ENCODE measurements around the gene LCN15. TPM values are rescaled to one million over a fixed set of nuclear protein-coding genes. Genes with fewer than 3 reads are reported as not detected.

The LCN15 gene
- total and polyA plus RNA-seq, 2 of the 13 experiments (the other 11 are each of a cell fraction or from before 2014, with no cell fraction given) = 1.3 to 53.7 TPM

- TF ChIP-seq, protein P1, sequence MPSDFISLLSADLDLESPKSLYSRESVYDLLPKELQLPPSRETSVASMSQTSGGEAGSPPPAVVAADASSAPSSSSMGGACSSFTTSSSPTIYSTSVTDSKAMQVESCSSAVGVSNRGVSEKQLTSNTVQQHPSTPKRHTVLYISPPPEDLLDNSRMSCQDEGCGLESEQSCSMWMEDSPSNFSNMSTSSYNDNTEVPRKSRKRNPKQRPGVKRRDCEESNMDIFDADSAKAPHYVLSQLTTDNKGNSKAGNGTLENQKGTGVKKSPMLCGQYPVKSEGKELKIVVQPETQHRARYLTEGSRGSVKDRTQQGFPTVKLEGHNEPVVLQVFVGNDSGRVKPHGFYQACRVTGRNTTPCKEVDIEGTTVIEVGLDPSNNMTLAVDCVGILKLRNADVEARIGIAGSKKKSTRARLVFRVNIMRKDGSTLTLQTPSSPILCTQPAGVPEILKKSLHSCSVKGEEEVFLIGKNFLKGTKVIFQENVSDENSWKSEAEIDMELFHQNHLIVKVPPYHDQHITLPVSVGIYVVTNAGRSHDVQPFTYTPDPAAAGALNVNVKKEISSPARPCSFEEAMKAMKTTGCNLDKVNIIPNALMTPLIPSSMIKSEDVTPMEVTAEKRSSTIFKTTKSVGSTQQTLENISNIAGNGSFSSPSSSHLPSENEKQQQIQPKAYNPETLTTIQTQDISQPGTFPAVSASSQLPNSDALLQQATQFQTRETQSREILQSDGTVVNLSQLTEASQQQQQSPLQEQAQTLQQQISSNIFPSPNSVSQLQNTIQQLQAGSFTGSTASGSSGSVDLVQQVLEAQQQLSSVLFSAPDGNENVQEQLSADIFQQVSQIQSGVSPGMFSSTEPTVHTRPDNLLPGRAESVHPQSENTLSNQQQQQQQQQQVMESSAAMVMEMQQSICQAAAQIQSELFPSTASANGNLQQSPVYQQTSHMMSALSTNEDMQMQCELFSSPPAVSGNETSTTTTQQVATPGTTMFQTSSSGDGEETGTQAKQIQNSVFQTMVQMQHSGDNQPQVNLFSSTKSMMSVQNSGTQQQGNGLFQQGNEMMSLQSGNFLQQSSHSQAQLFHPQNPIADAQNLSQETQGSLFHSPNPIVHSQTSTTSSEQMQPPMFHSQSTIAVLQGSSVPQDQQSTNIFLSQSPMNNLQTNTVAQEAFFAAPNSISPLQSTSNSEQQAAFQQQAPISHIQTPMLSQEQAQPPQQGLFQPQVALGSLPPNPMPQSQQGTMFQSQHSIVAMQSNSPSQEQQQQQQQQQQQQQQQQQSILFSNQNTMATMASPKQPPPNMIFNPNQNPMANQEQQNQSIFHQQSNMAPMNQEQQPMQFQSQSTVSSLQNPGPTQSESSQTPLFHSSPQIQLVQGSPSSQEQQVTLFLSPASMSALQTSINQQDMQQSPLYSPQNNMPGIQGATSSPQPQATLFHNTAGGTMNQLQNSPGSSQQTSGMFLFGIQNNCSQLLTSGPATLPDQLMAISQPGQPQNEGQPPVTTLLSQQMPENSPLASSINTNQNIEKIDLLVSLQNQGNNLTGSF (CRISPR knock-in tag; IDR thresholded peaks at IDR 0.05) = no peak
- TF ChIP-seq, protein P2, sequence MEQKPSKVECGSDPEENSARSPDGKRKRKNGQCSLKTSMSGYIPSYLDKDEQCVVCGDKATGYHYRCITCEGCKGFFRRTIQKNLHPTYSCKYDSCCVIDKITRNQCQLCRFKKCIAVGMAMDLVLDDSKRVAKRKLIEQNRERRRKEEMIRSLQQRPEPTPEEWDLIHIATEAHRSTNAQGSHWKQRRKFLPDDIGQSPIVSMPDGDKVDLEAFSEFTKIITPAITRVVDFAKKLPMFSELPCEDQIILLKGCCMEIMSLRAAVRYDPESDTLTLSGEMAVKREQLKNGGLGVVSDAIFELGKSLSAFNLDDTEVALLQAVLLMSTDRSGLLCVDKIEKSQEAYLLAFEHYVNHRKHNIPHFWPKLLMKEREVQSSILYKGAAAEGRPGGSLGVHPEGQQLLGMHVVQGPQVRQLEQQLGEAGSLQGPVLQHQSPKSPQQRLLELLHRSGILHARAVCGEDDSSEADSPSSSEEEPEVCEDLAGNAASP (CRISPR knock-in tag; IDR thresholded peaks at IDR 0.05; ENCODE audit: borderline replicate concordance) = peak; percentile 40; the same call in 1 of the 2 replicates
- no peak for TF ChIP-seq TEAD2 (CRISPR knock-in tag; IDR thresholded peaks at IDR 0.05)
- TF ChIP-seq EZH2 (conservative IDR thresholded peaks at IDR 0.05; ENCODE audit: low read depth, low read length) = no peak
- TF ChIP-seq HMGXB4 (CRISPR knock-in tag; IDR thresholded peaks at IDR 0.05; ENCODE audit: borderline replicate concordance in 1 of 2, low read depth in 1 of 2) = 0 out of 4 replicates have a peak, but pooled peaks of 1 of the 2 experiments have one; percentile 4
These were observed 723 bp upstream of the LCN15 start (continued) for GRCh38 chr9:136765041-136765440.
